Mammary epithelial cell (primary cell): Measurements from ENCODE around the gene COL4A6.

Source experiments
- EZH2 ChIP-seq: IDR thresholded peaks from 2 replicates; pipeline ENCODE4 v1.6.1; 2012; ENCODE audit warnings: low read length, inconsistent platforms, borderline replicate concordance
- TF ChIP-seq, protein P1 (sequence below), 2 donors: IDR thresholded peaks in 1 of 2; conservative IDR thresholded peaks in 1 of 2; 2 replicates each; pipeline ENCODE4 v1.5.1; 2011 to 2012; ENCODE audit warnings: inconsistent platforms in 2 of 2, low read length in 2 of 2, mild to moderate bottlenecking in 2 of 2, control low read depth in 1 of 2, low read depth in 1 of 2; ENCODE audit not compliant: insufficient read depth in 1 of 2; ENCODE audit errors: extremely low read depth in 1 of 2

DNA sequence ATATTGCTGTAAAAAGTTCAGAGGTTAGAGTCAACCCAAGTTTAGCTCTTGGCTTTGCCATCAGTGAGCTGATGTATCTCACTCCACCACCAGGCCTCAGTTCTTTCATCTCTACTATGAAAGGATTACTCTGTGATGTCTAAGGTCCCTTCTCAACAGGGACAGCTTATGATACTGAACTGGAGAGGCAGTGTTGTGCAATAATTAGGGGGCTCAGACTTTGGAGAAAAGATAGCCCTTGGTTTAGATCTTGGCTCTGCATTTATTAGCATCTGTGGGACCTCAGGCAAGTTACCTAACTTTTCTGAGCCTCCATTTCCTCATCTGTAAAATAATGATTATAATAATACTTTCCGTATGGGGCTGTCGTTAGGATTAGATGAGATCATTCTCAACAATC, 89.0 kb downstream of the COL4A6 start:
- TF ChIP-seq, protein P1, sequence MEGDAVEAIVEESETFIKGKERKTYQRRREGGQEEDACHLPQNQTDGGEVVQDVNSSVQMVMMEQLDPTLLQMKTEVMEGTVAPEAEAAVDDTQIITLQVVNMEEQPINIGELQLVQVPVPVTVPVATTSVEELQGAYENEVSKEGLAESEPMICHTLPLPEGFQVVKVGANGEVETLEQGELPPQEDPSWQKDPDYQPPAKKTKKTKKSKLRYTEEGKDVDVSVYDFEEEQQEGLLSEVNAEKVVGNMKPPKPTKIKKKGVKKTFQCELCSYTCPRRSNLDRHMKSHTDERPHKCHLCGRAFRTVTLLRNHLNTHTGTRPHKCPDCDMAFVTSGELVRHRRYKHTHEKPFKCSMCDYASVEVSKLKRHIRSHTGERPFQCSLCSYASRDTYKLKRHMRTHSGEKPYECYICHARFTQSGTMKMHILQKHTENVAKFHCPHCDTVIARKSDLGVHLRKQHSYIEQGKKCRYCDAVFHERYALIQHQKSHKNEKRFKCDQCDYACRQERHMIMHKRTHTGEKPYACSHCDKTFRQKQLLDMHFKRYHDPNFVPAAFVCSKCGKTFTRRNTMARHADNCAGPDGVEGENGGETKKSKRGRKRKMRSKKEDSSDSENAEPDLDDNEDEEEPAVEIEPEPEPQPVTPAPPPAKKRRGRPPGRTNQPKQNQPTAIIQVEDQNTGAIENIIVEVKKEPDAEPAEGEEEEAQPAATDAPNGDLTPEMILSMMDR (conservative IDR thresholded peaks at IDR 0.05 in 1 of 2, IDR thresholded peaks at IDR 0.05 in 1 of 2; ENCODE audit: extremely low read depth in 1 of 2, insufficient read depth in 1 of 2, low read depth in 1 of 2, low read length in 2 of 2) = no peak
- TF ChIP-seq EZH2 = no peak
